OCI-LY7 (cell line): Measurements from ENCODE around the gene TOGARAM1. TPM values are rescaled to one million over a fixed set of nuclear protein-coding genes. Genes with fewer than 3 reads are reported as not detected.

ENCODE experiments used
- BruUV-seq: library from RNA; stranded (reverse); fragments of 400-500 nt; replicated peaks from 2 replicates; lab custom pipeline; 2021; lab: Mats Ljungman, UMichigan
- CTCF ChIA-PET: fragments of 300-600 bp; sonication (Branson Sonifier 250); formaldehyde crosslinking; loops from one replicate; lab custom pipeline; 2022; ENCODE audit warnings: antibody characterized with exemption; ENCODE audit not compliant: unreplicated experiment; lab: Charles Lee
- POLR2A ChIA-PET: fragments of 300-600 bp; sonication (Branson Sonifier 250); formaldehyde crosslinking; loops from one replicate; lab custom pipeline; 2022; ENCODE audit warnings: antibody characterized with exemption; lab: Charles Lee
- DNase-seq: peaks from one replicate; pipeline ENCODE4 v3.0.0-alpha.2; 2015; ENCODE audit warnings: low spot score
- H2AFZ ChIP-seq: fragments of 200-600 bp; sonication (generic), shearing (Covaris generic); 2 replicates; pipeline ENCODE4 v1.6.1; 2014; ENCODE audit warnings: mild to moderate bottlenecking, antibody characterized with exemption, low read length, moderate library complexity
- H3K27ac ChIP-seq: fragments of 200-600 bp; sonication (generic); 2 replicates; pipeline ENCODE4 v1.5.1; 2014; ENCODE audit warnings: mixed run types, low read depth, mild to moderate bottlenecking, moderate library complexity, low read length, inconsistent platforms; ENCODE audit not compliant: poor library complexity, severe bottlenecking
- H3K36me3 ChIP-seq: fragments of 200-600 bp; sonication (generic); 2 replicates; pipeline ENCODE4 v1.6.1; 2014; ENCODE audit warnings: mild to moderate bottlenecking, antibody characterized with exemption, low read length, moderate library complexity, mixed read lengths; ENCODE audit not compliant: insufficient read depth
- H3K4me1 ChIP-seq: fragments of 200-600 bp; sonication (generic); 2 replicates; pipeline ENCODE4 v1.5.1; 2014; ENCODE audit warnings: mild to moderate bottlenecking, low read length; ENCODE audit not compliant: insufficient read depth, poor library complexity, severe bottlenecking
- H3K4me2 ChIP-seq: fragments of 200-600 bp; sonication (generic); 2 replicates; pipeline ENCODE4 v1.6.1; 2014; ENCODE audit warnings: mild to moderate bottlenecking, low read length
- H3K4me3 ChIP-seq: fragments of 200-600 bp; sonication (generic); 2 replicates; pipeline ENCODE4 v1.5.1; 2014; ENCODE audit warnings: mild to moderate bottlenecking, low read depth, low read length; ENCODE audit not compliant: poor library complexity, severe bottlenecking
- H3K79me2 ChIP-seq: fragments of 200-600 bp; sonication (generic); 2 replicates; pipeline ENCODE4 v1.6.1; 2016; ENCODE audit warnings: low read depth, mild to moderate bottlenecking, low read length, moderate library complexity, mixed read lengths; ENCODE audit not compliant: insufficient read depth
- H3K9me2 ChIP-seq: fragments of 200-600 bp; sonication (generic); 2 replicates; pipeline ENCODE4 v1.6.1; 2016; ENCODE audit warnings: mild to moderate bottlenecking, low read length, mixed read lengths; ENCODE audit not compliant: insufficient read depth
- H3K9me3 ChIP-seq: fragments of 200-600 bp; sonication (generic); 2 replicates; pipeline ENCODE4 v1.6.1; 2014; ENCODE audit warnings: mild to moderate bottlenecking, mixed run types, low read length, mixed read lengths
- H4K20me1 ChIP-seq: fragments of 200-600 bp; sonication (generic); 2 replicates; pipeline ENCODE4 v1.6.1; 2014; ENCODE audit warnings: mild to moderate bottlenecking, antibody characterized with exemption, low read length, moderate library complexity, mixed read lengths; ENCODE audit not compliant: insufficient read depth
- CTCF ChIP-seq: fragments of 200-600 bp; sonication (generic); conservative IDR thresholded peaks from 2 replicates; pipeline ENCODE4 v1.5.1; 2014; ENCODE audit warnings: mild to moderate bottlenecking, antibody characterized with exemption, low read length, moderate library complexity, mixed read lengths
- EZH2phosphoT487 ChIP-seq: fragments of 200-600 bp; sonication (generic); IDR thresholded peaks from 2 replicates; pipeline ENCODE4 v1.6.1; 2018; ENCODE audit warnings: low read depth, borderline replicate concordance, mild to moderate bottlenecking, mixed run types, antibody characterized with exemption, low read length, moderate library complexity, mixed read lengths
- intact Hi-C: fragments of 100-400 bp; cut with micrococcal nuclease; formaldehyde crosslinking; loops from one replicate; pipeline ENCODE4 v1.10.0; 2022; ENCODE audit not compliant: unreplicated experiment
- total RNA-seq, 2 experiments: library from RNA; depleted of rRNA in 1 of 2; stranded (reverse); fragments of >200 nt in 1 of 2; shearing (Covaris generic) in 1 of 2; gene quantifications; 2 replicates each; pipeline ENCODE4 v1.2.3, GENCODE V29; 2014 to 2022

Gene TOGARAM1
- total RNA-seq, 2 experiments from 2014 or later = 11.4 to 11.6 TPM

DNA sequence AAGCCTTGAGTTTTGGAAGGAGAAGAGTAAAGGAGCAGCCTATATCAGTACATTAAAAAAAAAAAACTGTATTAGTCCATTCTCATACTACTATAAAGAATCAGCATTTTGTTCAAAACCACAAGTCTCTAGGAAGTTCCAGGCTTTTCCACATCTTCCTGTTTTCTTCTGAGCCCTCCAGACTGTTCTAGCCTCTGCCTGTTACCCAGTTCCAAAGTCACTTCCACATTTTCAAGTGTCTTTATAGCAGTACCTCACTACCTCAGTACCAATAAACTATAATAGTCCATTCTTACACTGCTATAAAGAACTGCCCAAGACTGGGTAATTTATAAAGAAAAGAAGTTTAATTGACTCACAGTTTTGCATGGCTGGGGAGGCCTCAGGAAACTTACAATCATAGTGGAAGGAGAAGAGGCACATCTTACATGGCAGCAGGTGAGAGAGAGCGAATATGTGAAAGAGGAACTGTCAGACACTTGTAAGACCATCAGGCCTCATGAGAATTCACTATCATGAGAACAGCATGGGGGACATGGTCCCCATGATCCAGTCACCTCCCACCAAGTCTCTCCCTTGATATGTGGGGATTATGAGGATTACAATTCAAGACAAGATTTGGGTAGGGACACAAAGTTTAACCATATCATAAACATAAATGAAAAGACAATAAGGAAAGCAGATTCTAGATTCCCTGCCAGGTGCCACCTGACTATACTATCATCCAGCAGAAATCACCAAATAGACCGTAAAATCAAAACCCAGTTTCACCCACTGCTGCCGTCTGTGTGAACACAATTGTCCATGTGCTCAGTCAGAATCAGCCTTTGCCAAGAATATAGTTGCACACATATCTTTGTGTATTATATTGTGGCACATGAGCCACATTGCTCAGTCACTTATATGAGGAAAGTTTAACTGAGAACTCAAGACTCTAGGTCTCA is 27.8 kb downstream of the TOGARAM1 start:
- peaks cover 14% of the 10 kb centered on the region; the same call in 1 of the 2 replicates for H3K9me3 ChIP-seq
- ChIA-PET CTCF (no interaction called here), POLR2A (no interaction called here)
- no peak overlapping the region for H3K4me2 ChIP-seq
- no peaks in the 10 kb centered on the region for H4K20me1 ChIP-seq
- no TSS peak for BruUV-seq
- peaks cover 22% of the 10 kb centered on the region; the same call in 1 of the 2 replicates for H3K36me3 ChIP-seq
- intact Hi-C loops = no loop called here
- no peak overlapping the region for H3K4me3 ChIP-seq
- peaks cover 57% of the 10 kb centered on the region for H3K79me2 ChIP-seq
- H2AFZ ChIP-seq = no peak overlapping the region
- H3K27ac ChIP-seq = no peak overlapping the region
- no peak for TF ChIP-seq EZH2phosphoT487
- no peak for TF ChIP-seq CTCF
- H3K4me1 ChIP-seq = peaks cover 5% of the 10 kb centered on the region
- no peak for DNase-seq
- no peaks in the 10 kb centered on the region for H3K9me2 ChIP-seq

- TF ChIP-seq CTCF (no peak), EZH2phosphoT487 (no peak)
- no peak overlapping the region for H3K27ac ChIP-seq
- H4K20me1 ChIP-seq = no peaks in the 10 kb centered on the region
- BruUV-seq = no TSS peak
- H2AFZ ChIP-seq = no peak overlapping the region
- ChIA-PET POLR2A (no interaction called here), CTCF (interaction anchor here (0.6 kb wide), 1 partner anchor 53 kb away, joined by 4 read pairs; no protein-coding TSS in a partner anchor)
- H3K4me1 ChIP-seq = peaks cover 5% of the 10 kb centered on the region
- H3K4me3 ChIP-seq = no peak overlapping the region
- peaks cover 14% of the 10 kb centered on the region; the same call in 1 of the 2 replicates for H3K9me3 ChIP-seq
- H3K79me2 ChIP-seq = peaks cover 56% of the 10 kb centered on the region
- DNase-seq = no peak
- H3K4me2 ChIP-seq = no peak overlapping the region
- H3K36me3 ChIP-seq = peaks cover 18% of the 10 kb centered on the region
- no peaks in the 10 kb centered on the region for H3K9me2 ChIP-seq
- intact Hi-C loops = no loop called here
These were observed 28.5 kb downstream of the TOGARAM1 start for GRCh38 chr14:44990533-44990932.

DNA sequence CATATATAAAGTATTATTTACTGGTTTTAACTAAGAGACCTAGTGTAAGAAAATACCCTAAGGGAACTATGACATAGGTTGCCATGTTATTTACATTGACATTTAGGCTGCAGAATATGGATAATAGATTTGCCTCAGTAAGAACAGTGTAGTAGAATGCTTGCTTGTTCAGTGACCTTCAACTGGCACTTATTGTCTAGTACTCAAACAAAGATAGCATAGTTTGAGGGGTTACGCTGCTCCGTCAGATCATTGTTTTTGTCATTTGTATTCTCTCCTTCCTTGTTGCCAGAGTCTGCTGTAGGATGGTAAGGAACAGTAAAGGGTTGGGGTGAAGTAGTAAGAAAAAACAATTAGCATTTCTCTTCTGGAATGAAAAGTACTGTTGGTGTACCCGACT is 33.2 kb downstream of the TOGARAM1 start:
- peaks cover 26% of the 10 kb centered on the region for H3K36me3 ChIP-seq
- ChIA-PET CTCF (no interaction called here), POLR2A (no interaction called here)
- TF ChIP-seq EZH2phosphoT487 (no peak), CTCF (no peak)
- intact Hi-C loops = no loop called here
- no peak overlapping the region for H2AFZ ChIP-seq
- no peaks in the 10 kb centered on the region for H4K20me1 ChIP-seq
- DNase-seq = no peak
- no peaks in the 10 kb centered on the region for H3K9me2 ChIP-seq
- H3K4me3 ChIP-seq = no peak overlapping the region
- H3K79me2 ChIP-seq = peaks cover 40% of the 10 kb centered on the region
- no TSS peak for BruUV-seq
- H3K27ac ChIP-seq = no peak overlapping the region
- no peaks in the 10 kb centered on the region for H3K9me3 ChIP-seq
- H3K4me1 ChIP-seq = no peaks in the 10 kb centered on the region
- H3K4me2 ChIP-seq = no peak overlapping the region
